ENCODE results near the gene CNEP1R1. TPM values are rescaled to one million over a fixed set of nuclear protein-coding genes. Genes with fewer than 3 reads are reported as not detected.

CNEP1R1 gene
- total and polyA plus RNA-seq, 4 experiments from 2014 or later: 19.2 to 40.8 (median 27.6) TPM

DNA sequence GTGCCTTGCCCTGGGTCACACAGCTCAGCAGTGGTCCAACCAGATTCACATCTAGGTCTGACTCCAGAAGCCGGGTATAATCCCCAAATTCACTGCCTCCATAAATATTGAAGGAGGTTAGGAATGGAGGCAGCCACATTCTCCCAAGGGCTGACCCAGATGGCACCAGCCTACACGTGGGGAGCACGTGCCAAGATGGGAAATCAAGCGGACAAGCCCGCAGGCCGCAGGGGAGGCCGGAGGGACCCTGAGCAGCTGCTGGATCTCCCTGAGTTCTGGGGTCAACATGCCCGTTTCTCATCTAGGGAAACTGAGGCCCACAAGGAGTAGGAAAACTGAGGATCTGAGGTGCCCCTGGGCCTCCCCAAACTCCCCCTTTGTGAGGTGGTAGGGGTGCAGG is 32.2 kb upstream of the CNEP1R1 start:
- CTCF ChIA-PET (ENCODE audit: partially characterized antibody): no interaction called here
- no peaks in the 10 kb centered on the region for H3K27me3 ChIP-seq (ENCODE audit: insufficient read depth, low read length)
- no peak overlapping the region for H3K4me3 Mint-ChIP-seq
- peaks cover 0 to 1% (median under 1%) of the 10 kb centered on the region in 4 donors for H3K4me1 Mint-ChIP-seq
- POLR2A ChIA-PET (ENCODE audit: partially characterized antibody): no interaction called here
- H3K4me1 ChIP-seq (ENCODE audit: insufficient read depth, low read length): no peaks in the 10 kb centered on the region
- intact Hi-C loops (cut with micrococcal nuclease): no loop called here
- H3K9me3 ChIP-seq (ENCODE audit: control insufficient read depth in 1 of 2, low read length in 2 of 2): no peaks in the 10 kb centered on the region
- H3K27ac ChIP-seq (ENCODE audit: low read depth, low read length): no peak overlapping the region
- no peaks in the 10 kb centered on the region for H3K9me3 Mint-ChIP-seq
- DNase-seq: no peak
- no peaks in the 10 kb centered on the region for H3K36me3 ChIP-seq (ENCODE audit: insufficient read depth, low read length)
- peaks cover 7 to 10% of the 10 kb centered on the region in 2 donors for H3K27me3 Mint-ChIP-seq
- H3K4me3 ChIP-seq (ENCODE audit: low read length in 2 of 2): no peak overlapping the region
- H3K27ac Mint-ChIP-seq: no peak overlapping the region
- no peaks in the 10 kb centered on the region for H3K36me3 Mint-ChIP-seq

DNA sequence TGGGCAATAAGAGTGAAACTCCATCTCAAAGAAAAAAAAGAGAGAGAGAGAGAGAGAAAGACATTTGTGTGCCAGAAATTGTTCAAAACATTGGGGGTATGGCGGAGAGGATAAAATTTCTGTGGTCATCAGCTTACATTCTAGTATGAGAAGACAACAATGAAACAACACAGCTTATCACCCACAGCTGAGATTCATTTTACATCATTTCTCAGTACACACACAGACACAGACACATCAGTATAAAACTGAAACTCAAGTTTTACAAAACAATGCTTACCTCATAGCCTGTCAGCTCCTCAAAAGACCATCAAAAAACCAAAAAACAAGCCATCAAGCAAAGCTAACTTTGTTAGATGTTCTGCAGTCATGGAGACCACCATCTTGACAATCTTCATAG is 31.4 kb upstream of the CNEP1R1 start:
- H3K27me3 Mint-ChIP-seq: peaks cover 9 to 11% of the 10 kb centered on the region in 2 donors
- H3K4me3 Mint-ChIP-seq: no peak overlapping the region
- ChIA-PET CTCF (ENCODE audit: partially characterized antibody) (no interaction called here), POLR2A (ENCODE audit: partially characterized antibody) (no interaction called here)
- H3K9me3 ChIP-seq (ENCODE audit: control insufficient read depth in 1 of 2, low read length in 2 of 2): no peaks in the 10 kb centered on the region
- H3K9me3 Mint-ChIP-seq: no peaks in the 10 kb centered on the region
- H3K4me3 ChIP-seq (ENCODE audit: low read length in 2 of 2): no peak overlapping the region
- intact Hi-C loops (cut with micrococcal nuclease): no loop called here
- H3K4me1 Mint-ChIP-seq: peaks cover 0 to 1% (median under 1%) of the 10 kb centered on the region in 4 donors
- H3K27me3 ChIP-seq (ENCODE audit: insufficient read depth, low read length): no peaks in the 10 kb centered on the region
- DNase-seq: no peak
- no peaks in the 10 kb centered on the region for H3K4me1 ChIP-seq (ENCODE audit: insufficient read depth, low read length)
- no peak overlapping the region for H3K27ac ChIP-seq (ENCODE audit: low read depth, low read length)
- H3K36me3 ChIP-seq (ENCODE audit: insufficient read depth, low read length): no peaks in the 10 kb centered on the region
- H3K27ac Mint-ChIP-seq: no peak overlapping the region
- no peaks in the 10 kb centered on the region for H3K36me3 Mint-ChIP-seq

DNA sequence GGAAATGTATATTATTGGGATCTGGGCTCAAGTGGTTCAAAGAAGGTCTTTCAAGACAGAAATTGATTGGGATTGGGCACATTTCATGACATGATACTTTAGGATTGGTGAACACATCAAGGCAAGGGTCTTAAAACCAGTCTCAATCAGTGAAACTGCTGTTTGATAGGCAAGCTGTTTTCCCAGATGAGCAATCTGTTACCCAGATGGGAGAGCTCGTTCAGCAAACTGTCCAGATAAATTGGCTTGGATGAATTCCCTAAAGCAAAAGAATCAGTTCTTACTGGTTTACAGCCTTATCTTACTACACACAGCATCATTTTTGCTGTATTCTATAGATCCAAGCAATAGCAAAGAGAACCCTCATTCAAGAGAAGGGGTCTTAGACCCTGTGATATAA is 31.0 kb upstream of the CNEP1R1 start:
- DNase-seq: no peak
- intact Hi-C loops (cut with micrococcal nuclease): no loop called here
- ChIA-PET POLR2A (ENCODE audit: partially characterized antibody) (no interaction called here), CTCF (ENCODE audit: partially characterized antibody) (no interaction called here)
- Mint-ChIP-seq H3K4me1 (peaks cover 0 to 1% (median under 1%) of the 10 kb centered on the region in 4 donors), H3K27me3 (peaks cover 9 to 12% of the 10 kb centered on the region in 2 donors), H3K4me3 (no peak overlapping the region), H3K27ac (peak overlapping the region in 1 of 7 donors; percentile 15), H3K9me3 (no peaks in the 10 kb centered on the region), H3K36me3 (no peaks in the 10 kb centered on the region)
- no peaks in the 10 kb centered on the region for H3K4me1 ChIP-seq (ENCODE audit: insufficient read depth, low read length)
- H3K27ac ChIP-seq (ENCODE audit: low read depth, low read length): no peak overlapping the region
- no peak overlapping the region for H3K4me3 ChIP-seq (ENCODE audit: low read length in 2 of 2)
- no peaks in the 10 kb centered on the region for H3K36me3 ChIP-seq (ENCODE audit: insufficient read depth, low read length)
- H3K27me3 ChIP-seq (ENCODE audit: insufficient read depth, low read length): no peaks in the 10 kb centered on the region
- no peaks in the 10 kb centered on the region for H3K9me3 ChIP-seq (ENCODE audit: control insufficient read depth in 1 of 2, low read length in 2 of 2)

DNA sequence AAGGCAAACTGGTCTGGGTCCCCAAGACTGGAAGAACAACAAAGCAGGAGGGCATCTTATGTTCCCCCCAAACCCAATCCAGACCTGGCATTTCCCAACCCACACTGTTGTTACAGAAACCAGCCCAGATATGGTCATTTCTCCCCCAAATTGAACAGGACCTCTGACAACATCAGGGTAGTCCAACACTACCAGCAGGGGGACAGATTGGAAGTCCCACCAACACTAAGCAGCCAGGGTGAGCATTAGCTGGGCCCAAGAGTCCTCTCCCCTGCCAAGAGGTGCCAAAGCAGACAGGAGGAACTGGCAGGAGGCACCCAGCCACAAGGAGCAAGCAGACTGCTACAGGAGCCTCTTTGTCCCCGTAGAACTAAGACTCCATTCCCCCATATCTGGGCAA is 29.3 kb upstream of the CNEP1R1 start:
- H3K4me3 Mint-ChIP-seq: no peak overlapping the region
- Histone ChIP-seq H3K36me3 (ENCODE audit: insufficient read depth, low read length) (no peaks in the 10 kb centered on the region), H3K27me3 (ENCODE audit: insufficient read depth, low read length) (no peaks in the 10 kb centered on the region), H3K27ac (ENCODE audit: low read depth, low read length) (no peak overlapping the region), H3K9me3 (ENCODE audit: control insufficient read depth in 1 of 2, low read length in 2 of 2) (no peaks in the 10 kb centered on the region), H3K4me1 (ENCODE audit: insufficient read depth, low read length) (no peaks in the 10 kb centered on the region), H3K4me3 (ENCODE audit: low read length in 2 of 2) (no peak overlapping the region)
- H3K4me1 Mint-ChIP-seq: peaks cover 0 to 1% (median under 1%) of the 10 kb centered on the region in 4 donors
- CTCF ChIA-PET (ENCODE audit: partially characterized antibody): no interaction called here
- intact Hi-C loops (cut with micrococcal nuclease): no loop called here
- peaks cover 11 to 16% of the 10 kb centered on the region in 2 donors for H3K27me3 Mint-ChIP-seq
- no peaks in the 10 kb centered on the region for H3K9me3 Mint-ChIP-seq
- POLR2A ChIA-PET (ENCODE audit: partially characterized antibody): no interaction called here
- H3K36me3 Mint-ChIP-seq: no peaks in the 10 kb centered on the region
- no peak for DNase-seq
- no peak overlapping the region for H3K27ac Mint-ChIP-seq

DNA sequence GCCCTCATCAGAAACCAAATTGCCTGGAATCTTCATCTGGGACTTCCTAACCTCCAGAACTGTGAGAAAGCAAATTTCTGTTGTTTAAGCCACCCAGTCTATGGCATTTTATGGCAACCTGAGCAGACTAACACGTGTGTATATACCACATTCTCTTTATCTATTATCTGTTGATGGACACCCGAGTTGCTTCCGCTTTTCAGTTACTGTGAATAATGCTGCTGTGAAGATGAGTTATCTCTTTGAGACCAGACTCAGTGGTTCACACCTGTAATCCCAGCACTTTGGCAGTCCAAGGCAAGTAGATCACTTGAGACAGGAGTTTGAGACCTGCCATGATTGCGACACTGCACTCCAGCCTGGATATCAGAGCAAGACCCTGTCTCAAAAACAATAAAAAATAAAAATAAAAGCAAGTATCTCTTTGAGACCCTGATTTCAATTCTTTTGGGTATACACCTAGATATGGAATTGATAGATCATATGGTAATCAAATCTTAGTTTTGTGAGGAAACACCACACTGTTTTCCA is 27.2 kb upstream of the CNEP1R1 start:
- ChIA-PET CTCF (ENCODE audit: partially characterized antibody) (no interaction called here), POLR2A (ENCODE audit: partially characterized antibody) (no interaction called here)
- no peak overlapping the region for H3K4me3 Mint-ChIP-seq
- H3K4me1 Mint-ChIP-seq: peaks cover 0 to 1% (median under 1%) of the 10 kb centered on the region in 4 donors
- Histone ChIP-seq H3K36me3 (ENCODE audit: insufficient read depth, low read length) (no peaks in the 10 kb centered on the region), H3K27me3 (ENCODE audit: insufficient read depth, low read length) (no peaks in the 10 kb centered on the region), H3K27ac (ENCODE audit: low read depth, low read length) (no peak overlapping the region), H3K4me1 (ENCODE audit: insufficient read depth, low read length) (no peaks in the 10 kb centered on the region), H3K9me3 (ENCODE audit: control insufficient read depth in 1 of 2, low read length in 2 of 2) (no peaks in the 10 kb centered on the region), H3K4me3 (ENCODE audit: low read length in 2 of 2) (no peak overlapping the region)
- H3K9me3 Mint-ChIP-seq: peaks cover 0 to 3% (median 0%) of the 10 kb centered on the region in 8 donors
- intact Hi-C loops (cut with micrococcal nuclease): no loop called here
- no peak for DNase-seq
- no peaks in the 10 kb centered on the region for H3K36me3 Mint-ChIP-seq
- peaks cover 11 to 16% of the 10 kb centered on the region in 2 donors for H3K27me3 Mint-ChIP-seq
- no peak overlapping the region for H3K27ac Mint-ChIP-seq

DNA sequence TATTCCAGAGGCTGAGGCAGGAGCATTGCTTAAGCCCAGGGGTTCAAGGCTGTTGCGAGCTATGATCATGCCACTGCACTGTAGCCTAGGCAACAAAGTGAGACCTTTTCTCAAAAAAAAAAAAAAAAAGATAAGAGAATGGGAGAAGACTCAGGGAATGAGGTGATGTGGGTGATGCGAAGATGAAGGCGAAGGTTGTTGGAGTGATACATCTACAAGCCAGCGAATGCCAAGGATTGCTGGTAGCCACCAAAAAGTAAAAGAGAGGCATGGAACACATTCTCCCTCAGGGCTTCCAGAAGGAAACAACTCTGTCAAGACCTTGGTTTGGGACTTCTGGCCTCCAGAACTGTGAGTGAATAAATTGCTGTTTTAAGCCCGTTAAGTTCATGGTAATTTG is 26.0 kb upstream of the CNEP1R1 start:
- no peak overlapping the region for H3K4me3 Mint-ChIP-seq
- Histone ChIP-seq H3K4me3 (ENCODE audit: low read length in 2 of 2) (no peak overlapping the region), H3K27me3 (ENCODE audit: insufficient read depth, low read length) (no peaks in the 10 kb centered on the region), H3K4me1 (ENCODE audit: insufficient read depth, low read length) (no peaks in the 10 kb centered on the region), H3K9me3 (ENCODE audit: control insufficient read depth in 1 of 2, low read length in 2 of 2) (no peaks in the 10 kb centered on the region), H3K27ac (ENCODE audit: low read depth, low read length) (no peak overlapping the region), H3K36me3 (ENCODE audit: insufficient read depth, low read length) (no peaks in the 10 kb centered on the region)
- peaks cover 0 to 3% (median 0%) of the 10 kb centered on the region in 8 donors for H3K9me3 Mint-ChIP-seq
- intact Hi-C loops (cut with micrococcal nuclease): no loop called here
- H3K36me3 Mint-ChIP-seq: no peaks in the 10 kb centered on the region
- CTCF ChIA-PET (ENCODE audit: partially characterized antibody): no interaction called here
- no peak for DNase-seq
- H3K27ac Mint-ChIP-seq: no peak overlapping the region
- peaks cover 8 to 17% of the 10 kb centered on the region in 2 donors for H3K27me3 Mint-ChIP-seq
- H3K4me1 Mint-ChIP-seq: peaks cover 0 to 1% (median under 1%) of the 10 kb centered on the region in 4 donors
- POLR2A ChIA-PET (ENCODE audit: partially characterized antibody): no interaction called here

DNA sequence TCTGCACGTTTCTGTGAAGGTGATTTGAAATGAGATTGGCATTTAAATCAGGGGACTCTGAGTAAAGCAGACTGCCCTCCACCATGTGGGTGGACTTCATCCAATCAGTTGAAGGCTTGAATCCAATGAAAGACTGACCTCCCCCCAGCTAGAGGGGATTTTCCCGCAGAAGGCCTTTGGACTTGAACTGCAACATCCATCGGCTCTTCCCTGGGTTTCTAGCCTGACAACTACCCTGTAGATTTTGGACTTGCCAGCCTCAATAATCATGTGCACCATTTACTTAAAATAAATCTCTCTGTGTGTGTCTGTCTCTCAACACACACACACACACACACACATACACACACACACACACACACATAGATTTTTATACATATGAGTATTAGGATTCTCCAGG is 23.9 kb upstream of the CNEP1R1 start:
- Mint-ChIP-seq H3K9me3 (peaks cover 0 to 4% (median 0%) of the 10 kb centered on the region in 8 donors), H3K27me3 (peaks cover 10 to 18% of the 10 kb centered on the region in 2 donors), H3K4me3 (no peak overlapping the region), H3K4me1 (peaks cover 0 to 1% (median under 1%) of the 10 kb centered on the region in 4 donors), H3K36me3 (no peaks in the 10 kb centered on the region), H3K27ac (no peak overlapping the region)
- Histone ChIP-seq H3K36me3 (ENCODE audit: insufficient read depth, low read length) (no peaks in the 10 kb centered on the region), H3K27ac (ENCODE audit: low read depth, low read length) (no peak overlapping the region), H3K4me1 (ENCODE audit: insufficient read depth, low read length) (no peaks in the 10 kb centered on the region), H3K27me3 (ENCODE audit: insufficient read depth, low read length) (no peaks in the 10 kb centered on the region), H3K4me3 (ENCODE audit: low read length in 2 of 2) (no peak overlapping the region), H3K9me3 (ENCODE audit: control insufficient read depth in 1 of 2, low read length in 2 of 2) (no peaks in the 10 kb centered on the region)
- POLR2A ChIA-PET (ENCODE audit: partially characterized antibody): no interaction called here
- CTCF ChIA-PET (ENCODE audit: partially characterized antibody): no interaction called here
- no peak for DNase-seq
- intact Hi-C loops (cut with micrococcal nuclease): no loop called here

DNA sequence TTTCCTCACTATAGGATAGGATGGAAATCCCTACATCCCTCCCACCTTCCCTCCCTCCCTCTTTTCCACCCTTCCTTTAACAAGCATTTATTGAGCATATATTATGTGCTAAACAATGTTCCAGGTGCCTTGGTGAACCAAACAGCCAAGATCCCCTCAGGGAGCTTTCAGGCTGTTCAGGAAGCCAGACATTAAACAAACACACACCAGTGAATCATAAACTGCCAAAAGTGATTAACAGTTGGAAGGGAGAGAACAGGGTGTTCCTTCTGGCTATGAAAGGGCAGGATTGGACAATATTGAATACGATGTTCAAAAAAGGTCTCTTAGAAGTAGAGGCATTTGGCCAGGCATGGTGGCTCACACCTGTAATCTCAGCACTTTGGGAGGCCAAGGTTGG is 22.8 kb upstream of the CNEP1R1 start:
- no peaks in the 10 kb centered on the region for H3K4me1 Mint-ChIP-seq
- H3K27ac Mint-ChIP-seq: no peak overlapping the region
- no peaks in the 10 kb centered on the region for H3K36me3 Mint-ChIP-seq
- ChIA-PET CTCF (ENCODE audit: partially characterized antibody) (no interaction called here), POLR2A (ENCODE audit: partially characterized antibody) (no interaction called here)
- Histone ChIP-seq H3K36me3 (ENCODE audit: insufficient read depth, low read length) (no peaks in the 10 kb centered on the region), H3K27me3 (ENCODE audit: insufficient read depth, low read length) (no peaks in the 10 kb centered on the region), H3K27ac (ENCODE audit: low read depth, low read length) (no peak overlapping the region), H3K9me3 (ENCODE audit: control insufficient read depth in 1 of 2, low read length in 2 of 2) (no peaks in the 10 kb centered on the region), H3K4me1 (ENCODE audit: insufficient read depth, low read length) (no peaks in the 10 kb centered on the region), H3K4me3 (ENCODE audit: low read length in 2 of 2) (no peak overlapping the region)
- peaks cover 0 to 4% (median 2%) of the 10 kb centered on the region in 8 donors for H3K9me3 Mint-ChIP-seq
- intact Hi-C loops (cut with micrococcal nuclease): no loop called here
- H3K27me3 Mint-ChIP-seq: peaks cover 10 to 17% of the 10 kb centered on the region in 2 donors
- no peak for DNase-seq
- no peak overlapping the region for H3K4me3 Mint-ChIP-seq

Data from CD4-positive, alpha-beta memory T cell (primary cell).